WI38 (cell line): ENCODE measurements around the gene NMNAT2.

Experiments used
- H3K4me3 ChIP-seq: 2 replicates; pipeline ENCODE4 v1.5.1; 2011; ENCODE audit warnings: low read depth, mild to moderate bottlenecking, control low read depth, low read length
- TF ChIP-seq, protein P1 (sequence below): IDR thresholded peaks from 2 replicates; pipeline ENCODE4 v1.5.1; 2012; ENCODE audit warnings: low read depth, mild to moderate bottlenecking, control low read depth, low read length

Gene NMNAT2

DNA sequence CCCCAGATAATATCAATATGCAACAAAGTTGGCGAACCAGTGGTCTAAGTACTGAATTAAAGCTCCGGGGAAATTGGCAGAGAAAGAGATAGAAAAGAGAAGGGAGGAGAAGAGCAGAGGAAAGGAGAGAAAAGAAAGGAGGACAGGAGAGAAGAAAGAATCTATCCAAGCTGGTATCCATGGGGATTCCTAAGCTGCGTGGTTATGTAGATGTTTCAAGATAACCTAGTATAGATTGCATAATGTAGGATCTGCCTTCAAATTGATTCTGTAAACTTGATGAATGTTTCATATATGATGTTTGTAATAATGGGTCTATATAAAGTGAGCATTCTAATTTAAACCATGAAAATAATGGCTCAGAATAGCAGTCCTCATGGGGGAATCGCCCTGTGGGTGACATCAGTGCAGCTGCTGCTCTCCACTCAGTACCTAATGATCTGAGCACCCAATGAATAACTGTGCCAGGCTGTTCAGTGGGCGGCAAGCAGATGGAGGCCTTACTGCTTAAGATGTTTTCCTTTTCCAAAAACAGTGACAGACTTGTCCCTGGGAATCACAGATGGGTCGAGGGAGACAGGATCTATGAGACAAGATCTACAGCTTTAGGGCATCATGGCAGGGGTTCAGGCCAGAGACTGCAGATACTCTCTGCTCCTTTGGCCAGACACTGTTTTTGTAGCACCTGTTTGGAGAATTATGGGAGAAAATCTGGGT, 154.1 kb downstream of the NMNAT2 start:
- H3K4me3 ChIP-seq = no peak overlapping the region
- TF ChIP-seq, protein P1, sequence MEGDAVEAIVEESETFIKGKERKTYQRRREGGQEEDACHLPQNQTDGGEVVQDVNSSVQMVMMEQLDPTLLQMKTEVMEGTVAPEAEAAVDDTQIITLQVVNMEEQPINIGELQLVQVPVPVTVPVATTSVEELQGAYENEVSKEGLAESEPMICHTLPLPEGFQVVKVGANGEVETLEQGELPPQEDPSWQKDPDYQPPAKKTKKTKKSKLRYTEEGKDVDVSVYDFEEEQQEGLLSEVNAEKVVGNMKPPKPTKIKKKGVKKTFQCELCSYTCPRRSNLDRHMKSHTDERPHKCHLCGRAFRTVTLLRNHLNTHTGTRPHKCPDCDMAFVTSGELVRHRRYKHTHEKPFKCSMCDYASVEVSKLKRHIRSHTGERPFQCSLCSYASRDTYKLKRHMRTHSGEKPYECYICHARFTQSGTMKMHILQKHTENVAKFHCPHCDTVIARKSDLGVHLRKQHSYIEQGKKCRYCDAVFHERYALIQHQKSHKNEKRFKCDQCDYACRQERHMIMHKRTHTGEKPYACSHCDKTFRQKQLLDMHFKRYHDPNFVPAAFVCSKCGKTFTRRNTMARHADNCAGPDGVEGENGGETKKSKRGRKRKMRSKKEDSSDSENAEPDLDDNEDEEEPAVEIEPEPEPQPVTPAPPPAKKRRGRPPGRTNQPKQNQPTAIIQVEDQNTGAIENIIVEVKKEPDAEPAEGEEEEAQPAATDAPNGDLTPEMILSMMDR = no peak

DNA sequence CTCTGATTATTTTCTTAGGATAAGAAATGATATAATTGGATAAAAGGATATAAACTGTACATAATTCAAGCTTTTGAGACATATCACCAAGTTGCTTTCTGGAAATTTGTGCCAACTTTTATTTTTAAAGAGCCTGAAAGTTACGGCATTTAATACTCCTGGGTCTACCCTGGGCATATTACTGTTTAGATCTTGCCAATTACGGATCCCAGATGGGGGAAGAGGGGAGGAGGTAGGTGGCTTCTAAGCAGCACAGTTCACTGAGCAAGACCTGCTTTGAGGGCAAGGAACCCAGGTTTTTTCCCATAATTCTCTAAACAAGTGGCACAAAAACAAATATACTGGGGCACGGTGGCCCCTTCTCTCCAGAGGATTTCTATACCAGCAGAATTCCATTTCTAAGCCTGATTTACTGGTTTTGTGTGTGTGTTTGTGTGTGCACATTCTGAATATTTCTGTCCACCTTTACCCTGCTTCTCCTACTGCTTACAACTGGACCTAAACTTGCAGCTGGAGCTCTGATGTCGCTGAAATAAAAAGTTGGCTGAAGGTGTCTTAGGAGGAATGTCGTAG, 155.5 kb downstream of the NMNAT2 start:
- no peak overlapping the region for H3K4me3 ChIP-seq
- TF ChIP-seq, protein P1 = no peak

DNA sequence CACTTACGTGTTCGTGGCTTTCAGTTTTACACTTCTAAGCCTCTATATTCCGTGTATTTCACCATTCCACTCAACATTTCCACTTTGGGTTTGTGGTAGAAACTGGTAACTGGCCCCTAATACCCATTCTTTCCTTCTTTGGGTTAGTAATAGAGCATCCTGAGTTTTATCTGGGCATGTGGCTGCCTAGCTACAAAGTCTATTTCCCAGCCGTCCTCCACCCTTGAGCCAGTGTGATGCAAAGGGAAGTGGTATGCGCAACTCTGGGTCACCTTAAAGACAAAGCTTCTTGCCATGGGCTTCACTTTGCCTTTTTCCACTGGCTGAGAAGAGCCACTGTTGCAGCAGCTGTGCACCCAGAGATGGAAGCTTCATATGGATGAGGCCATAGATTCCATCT, 158.3 kb downstream of the NMNAT2 start:
- no peak overlapping the region for H3K4me3 ChIP-seq
- TF ChIP-seq, protein P1 = no peak

DNA sequence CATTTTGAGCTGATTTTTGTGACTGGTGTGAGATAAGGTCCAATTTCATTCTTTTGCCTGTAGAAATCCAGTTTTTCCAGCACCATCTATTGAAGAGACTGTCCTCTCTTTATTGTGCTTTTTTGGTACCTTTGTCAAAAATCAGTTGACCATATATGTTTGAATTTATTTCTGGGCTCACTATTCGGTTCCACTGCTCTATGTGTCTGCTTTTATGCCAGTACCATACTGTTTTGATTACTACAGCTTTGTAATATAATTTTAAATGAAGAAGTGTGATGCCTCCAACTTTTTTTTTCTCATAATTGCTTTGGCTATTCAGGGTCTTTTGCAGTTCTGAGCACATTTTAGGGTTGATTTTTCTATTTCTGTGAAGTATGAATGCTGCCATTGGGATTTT, 163.1 kb downstream of the NMNAT2 start:
- TF ChIP-seq, protein P1 = no peak
- no peak overlapping the region for H3K4me3 ChIP-seq

DNA sequence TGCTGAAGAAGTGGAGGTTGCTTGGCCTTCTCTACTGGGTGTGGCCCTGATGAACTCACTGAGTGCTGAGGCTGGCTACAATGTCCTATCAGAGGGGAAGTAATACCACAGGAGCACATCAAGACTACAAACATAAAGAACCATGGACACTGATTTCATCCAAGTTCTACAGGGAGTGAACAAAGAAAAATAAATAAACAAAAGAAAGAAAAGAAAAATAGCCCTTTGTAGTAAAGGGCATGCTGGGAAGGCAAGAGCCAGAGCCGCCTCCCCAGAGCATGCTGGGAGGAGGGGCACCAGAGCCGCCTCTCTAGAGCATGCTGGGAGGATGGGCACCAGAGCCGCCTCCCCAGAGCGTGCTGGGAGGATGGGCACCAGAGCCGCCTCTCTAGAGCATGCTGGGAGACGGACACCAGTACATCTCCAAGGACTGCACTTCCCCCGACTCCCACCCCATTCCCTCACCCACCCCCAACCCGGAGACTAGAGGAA, 166.2 kb downstream of the NMNAT2 start:
- TF ChIP-seq, protein P1 = no peak
- H3K4me3 ChIP-seq = no peak overlapping the region

DNA sequence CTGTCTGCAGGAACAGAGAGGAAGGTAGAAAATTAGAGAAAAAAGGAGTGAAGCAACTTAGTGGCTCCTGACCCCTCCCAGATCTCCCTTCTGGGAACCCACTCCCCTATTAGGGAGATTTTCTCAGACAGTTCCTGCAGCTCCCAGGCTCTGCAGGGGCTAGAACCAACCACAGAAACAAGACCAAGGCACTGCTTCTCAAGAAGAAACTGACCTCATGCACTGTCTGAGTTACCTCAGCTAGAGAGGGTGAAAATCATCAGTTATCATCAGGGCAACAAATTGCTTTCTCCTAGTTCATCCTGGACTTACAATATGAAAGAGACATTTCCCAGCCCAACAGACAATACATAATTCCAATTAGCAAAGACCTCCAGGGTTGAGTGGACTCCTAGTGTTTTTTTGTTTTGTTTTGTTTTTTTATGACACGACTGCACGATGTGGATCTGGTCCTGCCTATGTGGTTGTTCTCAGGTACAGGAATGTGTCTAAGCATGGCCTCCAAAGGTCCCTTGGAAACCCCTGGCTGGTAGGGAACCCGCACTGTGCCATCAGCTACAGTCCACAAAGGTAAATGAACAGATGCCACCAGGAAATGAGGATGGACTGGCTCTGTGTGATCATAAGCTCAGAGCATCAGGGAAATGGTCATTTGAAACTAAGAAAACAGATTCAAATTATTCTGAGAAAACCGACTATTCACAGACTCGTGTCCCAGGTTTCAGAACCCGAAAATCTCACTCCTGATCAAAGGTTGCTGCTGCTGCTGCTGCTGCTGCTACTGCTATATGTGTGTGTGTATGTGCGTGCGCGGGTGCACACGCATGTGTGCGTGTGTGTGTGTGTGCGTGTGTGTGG, 166.8 kb downstream of the NMNAT2 start:
- H3K4me3 ChIP-seq = no peak overlapping the region
- TF ChIP-seq, protein P1 = no peak

DNA sequence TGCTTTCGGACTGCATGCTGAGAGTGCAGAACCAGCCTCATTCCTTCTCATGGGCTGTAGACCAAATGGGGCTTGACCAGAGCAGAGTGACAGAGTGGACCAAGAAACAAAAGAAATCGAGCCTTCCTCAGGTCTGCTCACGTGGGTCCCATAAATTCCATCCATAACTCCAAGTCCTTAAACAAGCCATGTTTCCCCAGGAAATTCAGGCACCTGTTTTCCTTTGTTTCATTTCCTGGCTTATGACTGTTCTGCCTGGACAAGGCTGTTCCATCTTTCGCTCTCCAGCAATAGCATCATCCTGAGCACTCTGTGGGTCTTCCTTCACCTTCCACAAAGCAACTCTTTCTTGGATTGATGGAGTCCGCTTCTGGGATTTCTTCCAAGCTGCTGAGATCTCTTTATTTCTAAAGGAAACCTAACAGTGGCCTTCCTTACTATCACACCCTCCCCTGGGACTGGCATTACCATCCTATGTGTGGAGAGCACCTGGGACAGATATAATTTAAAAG, 168.2 kb downstream of the NMNAT2 start:
- TF ChIP-seq, protein P1 = no peak

More for the DNA sequence above, 168.2 kb downstream of the NMNAT2 start:
- no peak overlapping the region for H3K4me3 ChIP-seq
